Mesenteric fat pad (tissue), 1 donor: ENCODE data around the gene MSANTD1. TPM values are rescaled to one million over a fixed set of nuclear protein-coding genes. Genes with fewer than 3 reads are reported as not detected.

Experiments used
- DNase-seq: peaks from one replicate; pipeline ENCODE4 v3.0.0-alpha.2; 2020; ENCODE audit warnings: low spot score
- long read RNA-seq: library from polyadenylated mRNA; unstranded; transcript quantifications from one replicate; pipeline ENCODE4 v2.0.0, GENCODE V29; 2020
- total RNA-seq: library from RNA; stranded (reverse); fragmentation: NEBNext Ultra II Directional; extraction: Animal tissue kit (Norgen Biotek cat#: 25700); gene quantifications from one replicate; pipeline ENCODE4 v1.2.1, GENCODE V29; 2021
- donor health status: DM: yes; HTN: yes; CAD: no.

MSANTD1 gene
- 0.80 TPM for total RNA-seq
- long read RNA-seq: 0 reads

- no peak for DNase-seq
These were observed at the start of gene MSANTD1 for GRCh38 chr4:3248811-3249661. Gene MSANTD1 (plus strand): TSS chr4:3249159. CDS start chr4:3249223, 64 bp downstream.

- peak; percentile 87 for DNase-seq
These were observed 49.1 kb upstream of the MSANTD1 start for GRCh38 chr4:3199653-3200422.

- peak; percentile 62 for DNase-seq
These were observed 48.4 kb upstream of the MSANTD1 start for GRCh38 chr4:3200423-3201090.

- peak; percentile 49 for DNase-seq
These were observed 46.9 kb upstream of the MSANTD1 start for GRCh38 chr4:3201718-3202702.

- peak; percentile 68 for DNase-seq
These were observed 45.8 kb upstream of the MSANTD1 start for GRCh38 chr4:3202836-3203820.

- DNase-seq: peak; percentile 47
These were observed 45.0 kb upstream of the MSANTD1 start for GRCh38 chr4:3203971-3204431.

GRCh38 chr4:3205995-3206394 is 43.0 kb upstream of the MSANTD1 start:
- peak; percentile 82 for DNase-seq

- peak; percentile 51 for DNase-seq
These were observed 42.4 kb upstream of the MSANTD1 start for GRCh38 chr4:3206439-3207100.

- peak; percentile 3 for DNase-seq
These were observed 41.4 kb upstream of the MSANTD1 start for GRCh38 chr4:3207531-3208037.

GRCh38 chr4:3208826-3209225 is 40.1 kb upstream of the MSANTD1 start:
- peak; percentile 67 for DNase-seq

- peak; percentile 69 for DNase-seq
These were observed 39.2 kb upstream of the MSANTD1 start for GRCh38 chr4:3209551-3210325.

- peak; percentile 65 for DNase-seq
These were observed 38.5 kb upstream of the MSANTD1 start for GRCh38 chr4:3210467-3210866.

- peak; percentile 37 for DNase-seq
These were observed 37.1 kb upstream of the MSANTD1 start for GRCh38 chr4:3211866-3212265.

GRCh38 chr4:3212391-3213105 is 36.4 kb upstream of the MSANTD1 start:
- peak; percentile 65 for DNase-seq

GRCh38 chr4:3213106-3213425 is 35.9 kb upstream of the MSANTD1 start:
- DNase-seq: peak; percentile 35

GRCh38 chr4:3213661-3214250 is 35.2 kb upstream of the MSANTD1 start:
- DNase-seq: peak; percentile 55

GRCh38 chr4:3215256-3215655 is 33.7 kb upstream of the MSANTD1 start:
- peak; percentile 33 for DNase-seq
